ENCODE results near the gene AQP12B.

The AQP12B gene

DNA sequence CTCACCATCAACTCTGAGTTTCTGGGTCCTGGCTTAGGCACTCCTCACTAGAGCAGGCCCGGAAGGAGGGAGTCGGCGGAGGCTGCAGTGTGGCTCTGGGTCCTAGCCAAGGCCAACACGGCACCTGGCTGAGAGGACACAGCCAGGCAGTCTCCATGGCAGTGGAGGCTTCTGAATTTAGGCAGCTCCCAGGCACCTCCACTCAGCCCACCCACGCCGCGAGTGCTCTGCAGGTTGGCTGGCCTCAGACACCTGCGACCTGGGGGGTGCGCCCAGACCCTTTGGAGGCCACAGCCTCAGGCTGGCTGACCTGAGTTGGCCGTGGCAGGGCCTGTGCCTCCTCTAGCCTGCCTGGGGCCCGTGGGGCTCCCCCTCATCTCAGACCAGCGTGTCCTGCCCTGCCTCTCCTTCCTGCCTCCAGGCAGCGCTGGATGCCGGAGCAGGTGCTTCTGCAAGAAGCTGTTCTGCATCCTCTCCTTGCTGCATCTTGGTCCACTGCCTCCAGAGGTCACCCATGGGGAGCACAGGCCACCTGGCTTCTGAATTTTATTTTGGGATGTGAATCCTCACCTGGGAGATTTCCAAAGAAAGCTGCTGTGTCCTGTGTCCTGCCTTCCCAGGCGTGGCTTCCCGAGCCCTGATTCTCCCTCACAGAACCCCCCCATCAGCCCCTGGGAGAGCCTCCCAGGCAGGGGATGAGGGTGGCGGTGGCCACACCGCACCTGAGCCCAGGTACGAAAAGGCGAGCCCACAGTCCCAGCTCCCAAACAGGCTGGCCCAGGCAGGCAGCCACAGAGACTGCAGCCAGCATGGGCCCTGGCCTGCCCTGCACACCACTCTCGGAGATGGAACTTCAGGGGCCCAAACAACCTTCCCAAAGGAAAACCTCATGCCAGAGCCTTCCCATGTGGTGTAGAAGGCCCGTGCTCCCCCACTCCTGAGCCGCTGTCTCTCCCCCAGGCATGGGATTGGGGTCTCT lies 32.4 kb upstream of the AQP12B start:
- Histone ChIP-seq H3K4me1 (ENCODE audit: control insufficient read depth, insufficient read depth, low read depth, low read length) (no peaks in the 10 kb centered on the region), H2BK12ac (ENCODE audit: low read length in 2 of 2) (no peak overlapping the region), H3K4me3 (ENCODE audit: insufficient read depth in 1 of 2, low read depth in 1 of 2, low read length in 2 of 2) (no peak overlapping the region), H3K4me2 (ENCODE audit: low read length, poor library complexity, severe bottlenecking) (no peak overlapping the region), H3K4ac (ENCODE audit: low read depth in 1 of 2, low read length in 2 of 2) (no peak overlapping the region), H4K91ac (ENCODE audit: low read length) (no peak overlapping the region), H3K27ac (ENCODE audit: low read length, poor library complexity, severe bottlenecking) (no peak overlapping the region), H3K23ac (ENCODE audit: low read length in 2 of 2) (no peak overlapping the region), H2BK15ac (ENCODE audit: low read depth, poor library complexity, severe bottlenecking) (no peak overlapping the region), H3K79me1 (replicated peaks; ENCODE audit: low read length, poor library complexity, severe bottlenecking) (no peaks in the 10 kb centered on the region), H3K36me3 (ENCODE audit: control insufficient read depth in 1 of 2, insufficient read depth in 2 of 2, low read depth in 1 of 2, low read length in 2 of 2) (no peaks in the 10 kb centered on the region), H2AFZ (ENCODE audit: low read depth, low read length) (no peak overlapping the region), H2AK5ac (ENCODE audit: low read length, severe bottlenecking) (no peak overlapping the region), H3K9me3 (ENCODE audit: control insufficient read depth, low read length) (no peaks in the 10 kb centered on the region), H3K18ac (ENCODE audit: low read depth in 1 of 2, low read length in 2 of 2) (no peak overlapping the region), H3K27me3 (ENCODE audit: control insufficient read depth in 1 of 2, insufficient read depth in 1 of 2, low read length in 2 of 2) (peaks cover 10 to 76% of the 10 kb centered on the region in 2 experiments), H4K8ac (ENCODE audit: low read length) (no peak overlapping the region), H2BK5ac (ENCODE audit: low read depth, low read length, poor library complexity, severe bottlenecking) (no peak overlapping the region), H3K9ac (ENCODE audit: low read length) (no peak overlapping the region), H2BK120ac (ENCODE audit: low read depth, low read length) (no peak overlapping the region), H3K14ac (ENCODE audit: low read length in 2 of 2) (no peak overlapping the region)
- DNase-seq = no peak
- 83% methylated on average over 23 of the region's 23 CpGs for WGBS

DNA sequence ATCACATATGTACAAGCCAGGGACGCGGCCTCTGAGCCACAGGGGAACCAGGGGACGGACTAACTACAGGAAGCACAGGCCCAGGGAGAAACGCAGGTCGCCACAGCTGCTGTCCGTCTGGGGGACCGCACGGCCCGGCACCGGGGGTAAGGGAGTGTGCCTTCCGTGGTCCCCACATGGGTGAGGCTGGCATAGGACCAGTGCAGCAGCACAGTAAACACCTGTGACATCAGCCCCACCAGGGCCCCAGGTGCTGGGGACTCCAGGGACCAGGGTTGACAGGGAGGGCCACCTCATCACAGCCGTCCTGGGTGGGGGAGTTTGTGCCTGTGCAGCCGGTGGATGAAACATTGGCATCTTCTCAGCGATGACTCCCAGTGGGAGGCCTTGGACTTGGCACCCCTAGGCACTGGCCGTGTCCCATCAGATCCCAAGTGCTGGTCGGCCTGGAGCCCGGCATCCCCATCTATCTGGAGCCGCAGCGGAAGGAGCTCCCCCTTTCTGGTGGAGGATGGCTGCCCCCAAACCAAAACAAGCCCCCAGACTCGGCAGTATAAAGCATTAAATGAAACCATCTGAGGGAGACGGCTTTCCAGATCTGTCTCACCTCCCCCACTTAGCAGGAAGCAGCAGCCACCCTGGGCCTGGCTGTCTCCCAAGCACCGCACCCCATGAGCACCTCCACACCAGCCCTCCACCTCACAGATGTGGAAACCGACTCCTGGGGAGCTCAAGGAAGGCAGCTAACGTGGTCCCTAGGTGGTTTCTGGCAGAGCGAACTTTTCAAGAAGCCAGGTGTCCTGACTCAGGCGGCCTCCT lies 31.5 kb upstream of the AQP12B start:
- Histone ChIP-seq H3K4me2 (ENCODE audit: low read length, poor library complexity, severe bottlenecking) (no peak overlapping the region), H3K36me3 (ENCODE audit: control insufficient read depth in 1 of 2, insufficient read depth in 2 of 2, low read depth in 1 of 2, low read length in 2 of 2) (no peaks in the 10 kb centered on the region), H2BK15ac (ENCODE audit: low read depth, poor library complexity, severe bottlenecking) (no peak overlapping the region), H3K27ac (ENCODE audit: low read length, poor library complexity, severe bottlenecking) (no peak overlapping the region), H3K9ac (ENCODE audit: low read length) (no peak overlapping the region), H2AK5ac (ENCODE audit: low read length, severe bottlenecking) (no peak overlapping the region), H2BK12ac (ENCODE audit: low read length in 2 of 2) (no peak overlapping the region), H2BK5ac (ENCODE audit: low read depth, low read length, poor library complexity, severe bottlenecking) (no peak overlapping the region), H4K8ac (ENCODE audit: low read length) (no peak overlapping the region), H3K4me1 (ENCODE audit: control insufficient read depth, insufficient read depth, low read depth, low read length) (no peaks in the 10 kb centered on the region), H3K4ac (ENCODE audit: low read depth in 1 of 2, low read length in 2 of 2) (no peak overlapping the region), H3K79me1 (replicated peaks; ENCODE audit: low read length, poor library complexity, severe bottlenecking) (no peaks in the 10 kb centered on the region), H2AFZ (ENCODE audit: low read depth, low read length) (no peak overlapping the region), H3K4me3 (ENCODE audit: insufficient read depth in 1 of 2, low read depth in 1 of 2, low read length in 2 of 2) (no peak overlapping the region), H3K23ac (ENCODE audit: low read length in 2 of 2) (no peak overlapping the region), H3K14ac (ENCODE audit: low read length in 2 of 2) (no peak overlapping the region), H2BK120ac (ENCODE audit: low read depth, low read length) (no peak overlapping the region), H4K91ac (ENCODE audit: low read length) (peak overlapping the region; percentile 12), H3K27me3 (ENCODE audit: control insufficient read depth in 1 of 2, insufficient read depth in 1 of 2, low read length in 2 of 2) (peaks cover 15 to 82% of the 10 kb centered on the region in 2 experiments), H3K9me3 (ENCODE audit: control insufficient read depth, low read length) (no peaks in the 10 kb centered on the region), H3K18ac (ENCODE audit: low read depth in 1 of 2, low read length in 2 of 2) (no peak overlapping the region)
- DNase-seq = no peak
- WGBS = 86% methylated on average over 26 of the region's 26 CpGs

GRCh38 chr2:240713071-240713927 lies 30.6 kb upstream of the AQP12B start:
- peak overlapping the region; percentile 12 for H4K91ac ChIP-seq (ENCODE audit: low read length)
- H3K36me3 ChIP-seq (ENCODE audit: control insufficient read depth in 1 of 2, insufficient read depth in 2 of 2, low read depth in 1 of 2, low read length in 2 of 2) = no peaks in the 10 kb centered on the region
- no peak overlapping the region for H2AFZ ChIP-seq (ENCODE audit: low read depth, low read length)
- H3K27ac ChIP-seq (ENCODE audit: low read length, poor library complexity, severe bottlenecking) = no peak overlapping the region
- no peak overlapping the region for H3K23ac ChIP-seq (ENCODE audit: low read length in 2 of 2)
- H3K79me1 ChIP-seq (replicated peaks; ENCODE audit: low read length, poor library complexity, severe bottlenecking) = no peaks in the 10 kb centered on the region
- no peak overlapping the region for H2BK5ac ChIP-seq (ENCODE audit: low read depth, low read length, poor library complexity, severe bottlenecking)
- no peaks in the 10 kb centered on the region for H3K4me1 ChIP-seq (ENCODE audit: control insufficient read depth, insufficient read depth, low read depth, low read length)
- peaks cover 15 to 83% of the 10 kb centered on the region in 2 experiments for H3K27me3 ChIP-seq (ENCODE audit: control insufficient read depth in 1 of 2, insufficient read depth in 1 of 2, low read length in 2 of 2)
- DNase-seq = no peak
- H2BK15ac ChIP-seq (ENCODE audit: low read depth, poor library complexity, severe bottlenecking) = peak overlapping the region; percentile 23
- H2AK5ac ChIP-seq (ENCODE audit: low read length, severe bottlenecking) = no peak overlapping the region
- H3K14ac ChIP-seq (ENCODE audit: low read length in 2 of 2) = no peak overlapping the region
- H3K9ac ChIP-seq (ENCODE audit: low read length) = no peak overlapping the region
- no peak overlapping the region for H3K18ac ChIP-seq (ENCODE audit: low read depth in 1 of 2, low read length in 2 of 2)
- no peak overlapping the region for H3K4ac ChIP-seq (ENCODE audit: low read depth in 1 of 2, low read length in 2 of 2)
- no peak overlapping the region for H2BK120ac ChIP-seq (ENCODE audit: low read depth, low read length)
- peaks cover 3% of the 10 kb centered on the region for H3K9me3 ChIP-seq (ENCODE audit: control insufficient read depth, low read length)
- no peak overlapping the region for H2BK12ac ChIP-seq (ENCODE audit: low read length in 2 of 2)
- no peak overlapping the region for H4K8ac ChIP-seq (ENCODE audit: low read length)
- no peak overlapping the region for H3K4me2 ChIP-seq (ENCODE audit: low read length, poor library complexity, severe bottlenecking)
- 89% methylated on average over 25 of the region's 25 CpGs for WGBS
- H3K4me3 ChIP-seq (ENCODE audit: insufficient read depth in 1 of 2, low read depth in 1 of 2, low read length in 2 of 2) = no peak overlapping the region

Measured in mesenchymal stem cell (in vitro differentiated cells and primary cell).